K562 (cell line): ENCODE data around the gene LAGE3. TPM values are rescaled to one million over a fixed set of nuclear protein-coding genes. Genes with fewer than 3 reads are reported as not detected.

Source experiments
- ATAC-seq: fragments of 200-7000 bp; cut with Tn5 transposase; 3 replicates; pipeline ENCODE4 v1.9.1; 2020; ENCODE audit warnings: moderate library complexity
- BruUV-seq: library from RNA; stranded (reverse); fragments of 400-500 nt; replicated peaks from 2 replicates; lab custom pipeline; 2021; lab: Mats Ljungman, UMichigan
- CTCF ChIA-PET: fragments of 300-600 bp; formaldehyde crosslinking; extraction: SDS; loops from one replicate; lab custom pipeline; 2021; ENCODE audit warnings: low intra/inter-chr PET ratio; lab: Yijun Ruan, JAX
- POLR2A ChIA-PET: fragments of 300-600, 350-650 bp; sonication (Branson Sonifier 250); formaldehyde crosslinking; extraction: SDS; loops from one replicate; lab custom pipeline; 2021; ENCODE audit warnings: antibody characterized with exemption, inconsistent platforms; lab: Yijun Ruan, JAX
- DNase-seq, 4 experiments: peaks; one replicate each; pipeline versions ENCODE4 v3.0.0 to v3.0.0-alpha.2; 2011 to 2018; ENCODE audit warnings: low spot score in 3 of 4, mixed read lengths in 3 of 4; ENCODE audit errors: extremely low read depth in 1 of 4
- FAIRE-seq: peaks from 2 replicates; lab custom pipeline; 2011; peaks lifted over from hg19 to GRCh38; lab: Jason Lieb, UNC
- H2AFZ ChIP-seq: 2 replicates; pipeline ENCODE4 v1.6.0; 2011; ENCODE audit warnings: low read depth, low read length, control low read depth, inconsistent platforms
- H3K27ac ChIP-seq: fragments of 200-600 bp; 3 replicates; pipeline ENCODE4 v1.8.0; 2011; ENCODE audit warnings: low read depth, mild to moderate bottlenecking, control low read depth, inconsistent platforms, low read length, moderate library complexity, mixed read lengths; ENCODE audit errors: extremely low read depth
- H3K27me3 ChIP-seq, 2 experiments: fragments of 300-600 bp in 1 of 2; 2 replicates in 1 of 2; 3 replicates in 1 of 2; pipeline versions ENCODE4 v1.6.0 to v1.8.0; 2011; ENCODE audit warnings: inconsistent platforms in 2 of 2, low read length in 2 of 2, mild to moderate bottlenecking in 1 of 2, mixed read lengths in 1 of 2, moderate library complexity in 1 of 2; ENCODE audit not compliant: control insufficient read depth in 2 of 2, insufficient read depth in 2 of 2
- H3K36me3 ChIP-seq: fragments of 300-600 bp; 3 replicates; pipeline ENCODE4 v1.8.0; 2011; ENCODE audit warnings: mild to moderate bottlenecking, low read length, inconsistent platforms; ENCODE audit not compliant: control insufficient read depth, insufficient read depth
- H3K4me1 ChIP-seq, 2 experiments: fragments of 200-600 bp in 1 of 2; replicated peaks in 1 of 2; 2 replicates in 1 of 2; 3 replicates in 1 of 2; pipeline versions ENCODE4 v1.5.1 to v1.8.0; 2011; ENCODE audit warnings: inconsistent platforms in 2 of 2, low read length in 2 of 2, mild to moderate bottlenecking in 1 of 2, mixed read lengths in 1 of 2, moderate library complexity in 1 of 2; ENCODE audit not compliant: control insufficient read depth in 2 of 2, insufficient read depth in 2 of 2
- H3K4me2 ChIP-seq: 2 replicates; pipeline ENCODE4 v1.6.1; 2011; ENCODE audit warnings: low read length, control low read depth, inconsistent platforms, mixed read lengths; ENCODE audit not compliant: insufficient read depth
- H3K4me3 ChIP-seq: fragments of 200-600 bp; sonication (generic), shearing (Covaris generic); 2 replicates; pipeline ENCODE4 v1.5.1; 2016; ENCODE audit warnings: control low read depth, inconsistent platforms
- H3K79me2 ChIP-seq: fragments of 200-600 bp; 3 replicates; pipeline ENCODE4 v1.8.0; 2011; ENCODE audit warnings: low read length, inconsistent platforms; ENCODE audit not compliant: control insufficient read depth, insufficient read depth
- H3K9ac ChIP-seq, 2 experiments: 2 replicates each; pipeline versions ENCODE4 v1.6.0 to v1.6.1; 2011; ENCODE audit warnings: low read depth in 2 of 2, low read length in 2 of 2, control low read depth in 1 of 2, inconsistent platforms in 1 of 2, mild to moderate bottlenecking in 1 of 2, mixed read lengths in 1 of 2; ENCODE audit not compliant: insufficient read depth in 1 of 2
- H3K9me1 ChIP-seq: one replicate; pipeline ENCODE4 v1.6.0; 2011; ENCODE audit warnings: inconsistent platforms, mild to moderate bottlenecking, low read length, moderate library complexity; ENCODE audit not compliant: control insufficient read depth, insufficient read depth
- H3K9me3 ChIP-seq: replicated peaks from 2 replicates; pipeline ENCODE4 v1.5.1; 2011; ENCODE audit warnings: low read depth, low read length, inconsistent platforms; ENCODE audit not compliant: control insufficient read depth, insufficient read depth
- H4K20me1 ChIP-seq: replicated peaks from 2 replicates; pipeline ENCODE4 v1.6.1; 2011; ENCODE audit warnings: low read length, inconsistent platforms, mixed read lengths; ENCODE audit not compliant: control insufficient read depth, insufficient read depth
- HMG20B ChIP-seq: fragments of 250-450 bp; sonication (Bioruptor Pico); IDR thresholded peaks from 2 replicates; pipeline ENCODE4 v1.5.0; 2021; ENCODE audit warnings: mild to moderate bottlenecking
- MEF2A ChIP-seq: IDR thresholded peaks from 2 replicates; pipeline ENCODE4 v1.6.1; 2011; ENCODE audit warnings: low read depth, mild to moderate bottlenecking, low read length, moderate library complexity; ENCODE audit not compliant: control insufficient read depth
- POLR2A ChIP-seq: fragments of 450-650 bp; conservative IDR thresholded peaks from 2 replicates; pipeline ENCODE4 v1.6.1; 2016
- POLR2B ChIP-seq: fragments of 450-650 bp; IDR thresholded peaks from 2 replicates; pipeline ENCODE4 v1.6.1; 2018; ENCODE audit warnings: low read depth; ENCODE audit not compliant: partially characterized antibody
- RFX7 ChIP-seq: fragments of 250-450 bp; sonication (Bioruptor Pico); IDR thresholded peaks from 2 replicates; pipeline ENCODE4 v1.5.1; 2021; ENCODE audit warnings: mild to moderate bottlenecking
- SUPT5H ChIP-seq: fragments of 450-650 bp; IDR thresholded peaks from 2 replicates; pipeline ENCODE4 v1.6.1; 2016
- TAL1 ChIP-seq: fragments of 450-650 bp; IDR thresholded peaks from 2 replicates; pipeline ENCODE4 v1.6.1; 2016; ENCODE audit warnings: mild to moderate bottlenecking
- ZNF431 ChIP-seq: sonication (generic); formaldehyde crosslinking; IDR thresholded peaks from 2 replicates; pipeline ENCODE4 v1.8.0; 2022; ENCODE audit warnings: mild to moderate bottlenecking, missing genetic modification reagents
- WGBS: fragments of 100-300 bp; shearing (Covaris generic); methylation state at CpG from one replicate; pipeline ENCODE4 v1.1.6; 2016; ENCODE audit warnings: low coverage, mixed read lengths; ENCODE audit not compliant: insufficient coverage; ENCODE audit errors: missing lambda C conversion rate; 5-methylcytosine and 5-hydroxymethylcytosine counted together
- in situ Hi-C: fragments of 300-500 bp; cut with MboI; formaldehyde crosslinking; loops from 4 replicates; pipeline ENCODE4 v1.15.0; 2018; ENCODE audit warnings: inconsistent platforms, mixed read lengths
- intact Hi-C: fragments of 100-400 bp; cut with micrococcal nuclease; formaldehyde crosslinking; loops from 2 replicates; pipeline ENCODE4 v1.14.2; 2022
- polyA plus RNA-seq, 8 experiments: library from polyadenylated mRNA; depleted of rRNA in 4 of 8; stranded (reverse) in 5 of 8; unstranded in 3 of 8; fragments of >200 nt; fragmentation: Nextera tagmentation in 2 of 8; fragmentation: Illumina TruSeq in 1 of 8; extraction: Ambion mirVana in 2 of 8; extraction: Trizol in 1 of 8; gene quantifications; 2 replicates each; pipeline versions ENCODE4 v1.2.1 to v1.2.3, GENCODE V29; 2011 to 2014; ENCODE audit warnings: inconsistent platforms in 1 of 8, missing spikeins in 1 of 8
- total RNA-seq, 7 experiments: library from RNA; depleted of rRNA in 6 of 7; stranded (reverse); fragments of >200 nt in 6 of 7; fragmentation: Illumina TruSeq in 2 of 7; extraction: Trizol in 2 of 7; gene quantifications; 2 replicates each; pipeline versions ENCODE4 v1.2.1 to v1.2.3, GENCODE V29; 2011 to 2021; ENCODE audit warnings: low replicate concordance in 1 of 7
- TF ChIP-seq, protein P1 (sequence below): fragments of 450-650 bp; IDR thresholded peaks from 2 replicates; pipeline ENCODE4 v1.6.1; 2016; ENCODE audit warnings: borderline replicate concordance

Gene LAGE3
- total and polyA plus RNA-seq, 9 of the 15 experiments (the other 6 are each of a cell fraction or from before 2014, with no cell fraction given): 28.2 to 125 (median 35.8) TPM

DNA sequence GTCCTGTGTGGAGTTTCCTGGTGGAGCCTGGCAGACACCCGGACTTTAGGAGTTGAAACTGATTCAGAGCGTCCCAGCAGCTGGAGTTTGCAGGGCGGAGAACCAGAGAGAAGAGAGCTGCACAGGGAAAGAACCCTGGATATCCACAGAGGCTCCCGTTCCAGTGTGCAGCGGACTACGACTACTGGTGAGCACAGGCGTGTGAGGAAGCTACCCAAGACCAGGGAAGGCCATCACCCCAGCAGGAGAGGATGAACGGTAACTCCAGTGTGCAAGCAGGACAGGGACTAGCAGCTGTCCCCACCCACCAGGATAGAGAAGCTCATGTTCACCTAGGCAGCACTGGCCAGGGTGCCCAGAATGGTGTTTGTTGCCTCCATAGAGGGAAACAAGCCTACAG, 2.3 kb downstream of the LAGE3 start:
- Histone ChIP-seq H3K79me2 (peaks cover 11% of the 10 kb centered on the region), H3K9me3 (no peaks in the 10 kb centered on the region), H4K20me1 (no peaks in the 10 kb centered on the region), H3K4me1 (peaks cover 17 to 35% of the 10 kb centered on the region in 2 experiments), H3K4me3 (no peak overlapping the region), H3K9me1 (no peaks in the 10 kb centered on the region), H3K4me2 (no peak overlapping the region), H3K36me3 (peaks cover 11% of the 10 kb centered on the region; the same call in 2 of the 3 replicates), H3K9ac (peak overlapping the region in 1 of 2 experiments; percentile 18; a peak in 1 of 4 replicates), H3K27me3 (no peaks in the 10 kb centered on the region), H2AFZ (no peak overlapping the region), H3K27ac (no peak overlapping the region)
- WGBS: 71% methylated on average over 7 of the region's 8 CpGs
- no TSS peak for BruUV-seq
- DNase-seq (no peak), FAIRE-seq (no peak), ATAC-seq (no peak)
- ChIA-PET CTCF (no interaction called here), POLR2A (interaction anchor here (1.0 to 1.7 kb wide), 3 partner anchors 9 to 13 kb away, joined by 3 to 9 read pairs (median 5); no protein-coding TSS in a partner anchor)
- intact Hi-C loops: loop anchor here (5.0 kb wide), 1 partner anchor 50 kb away; the partner anchor contains the start of gene ATP6AP1
- in situ Hi-C loops: no loop called here
- TF ChIP-seq SUPT5H: peak; percentile 32; the same call in 1 of the 2 replicates
- TF ChIP-seq HMG20B (CRISPR knock-in tag): no peak
- no peak for TF ChIP-seq MEF2A
- no peak for TF ChIP-seq RFX7
- TF ChIP-seq TAL1: no peak
- TF ChIP-seq, protein P1, sequence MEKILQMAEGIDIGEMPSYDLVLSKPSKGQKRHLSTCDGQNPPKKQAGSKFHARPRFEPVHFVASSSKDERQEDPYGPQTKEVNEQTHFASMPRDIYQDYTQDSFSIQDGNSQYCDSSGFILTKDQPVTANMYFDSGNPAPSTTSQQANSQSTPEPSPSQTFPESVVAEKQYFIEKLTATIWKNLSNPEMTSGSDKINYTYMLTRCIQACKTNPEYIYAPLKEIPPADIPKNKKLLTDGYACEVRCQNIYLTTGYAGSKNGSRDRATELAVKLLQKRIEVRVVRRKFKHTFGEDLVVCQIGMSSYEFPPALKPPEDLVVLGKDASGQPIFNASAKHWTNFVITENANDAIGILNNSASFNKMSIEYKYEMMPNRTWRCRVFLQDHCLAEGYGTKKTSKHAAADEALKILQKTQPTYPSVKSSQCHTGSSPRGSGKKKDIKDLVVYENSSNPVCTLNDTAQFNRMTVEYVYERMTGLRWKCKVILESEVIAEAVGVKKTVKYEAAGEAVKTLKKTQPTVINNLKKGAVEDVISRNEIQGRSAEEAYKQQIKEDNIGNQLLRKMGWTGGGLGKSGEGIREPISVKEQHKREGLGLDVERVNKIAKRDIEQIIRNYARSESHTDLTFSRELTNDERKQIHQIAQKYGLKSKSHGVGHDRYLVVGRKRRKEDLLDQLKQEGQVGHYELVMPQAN: no peak
- TF ChIP-seq POLR2B: no peak
- no peak for TF ChIP-seq ZNF431 (CRISPR knock-in tag)
- peak; percentile 37; the same call in 1 of the 2 replicates for TF ChIP-seq POLR2A
